SK-MEL-5 (cell line): ENCODE measurements around the gene STAT6. TPM values are rescaled to one million over a fixed set of nuclear protein-coding genes. Genes with fewer than 3 reads are reported as not detected.
A peak's percentile ranks its signal among the peaks of the same experiment; 100 is the strongest.
"Not testable (repeated sequence)": the region's sequence is repeated elsewhere in the genome, so short reads cannot be mapped to it uniquely, and the experiment has no call there.

Source experiments
- DNase-seq: peaks from one replicate; pipeline ENCODE4 v3.0.0-alpha.2; 2016; ENCODE audit warnings: low read depth, low spot score
- in situ Hi-C: cut with HindIII; loops from 2 replicates; pipeline ENCODE4 v1.10.0; 2016; ENCODE audit warnings: low sequenced_read_pairs, high pct_unique_total_duplicates, low pct_unique_long_range_greater_than_20kb
- total RNA-seq: library from RNA; depleted of rRNA; stranded (reverse); fragments of >200 nt; shearing (Covaris generic); gene quantifications from 2 replicates; pipeline ENCODE4 v1.2.3, GENCODE V29; 2014

STAT6 gene
- total RNA-seq, 1 experiment from 2014 or later = 39.6 TPM

DNA sequence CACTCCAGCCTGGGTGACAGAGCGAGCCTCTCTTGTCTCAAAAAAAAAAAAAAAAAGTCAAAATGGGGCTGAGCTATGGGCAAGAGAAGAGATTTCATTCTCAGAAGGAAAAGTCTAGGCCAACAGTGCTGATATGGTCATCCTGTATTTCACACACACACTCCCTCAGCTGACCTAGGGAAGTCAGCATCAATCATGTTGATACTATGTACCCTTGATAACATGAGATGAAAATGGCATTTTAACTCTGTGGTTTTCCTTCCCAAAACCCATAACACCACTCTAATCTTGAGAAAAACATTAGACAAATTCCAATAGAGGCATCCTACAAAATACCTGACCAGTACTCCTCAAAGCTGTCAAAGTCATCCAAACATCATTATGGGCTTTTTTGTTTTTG lies 30.3 kb downstream of the STAT6 start:
- in situ Hi-C loops = no loop called here
- no peak for DNase-seq

DNA sequence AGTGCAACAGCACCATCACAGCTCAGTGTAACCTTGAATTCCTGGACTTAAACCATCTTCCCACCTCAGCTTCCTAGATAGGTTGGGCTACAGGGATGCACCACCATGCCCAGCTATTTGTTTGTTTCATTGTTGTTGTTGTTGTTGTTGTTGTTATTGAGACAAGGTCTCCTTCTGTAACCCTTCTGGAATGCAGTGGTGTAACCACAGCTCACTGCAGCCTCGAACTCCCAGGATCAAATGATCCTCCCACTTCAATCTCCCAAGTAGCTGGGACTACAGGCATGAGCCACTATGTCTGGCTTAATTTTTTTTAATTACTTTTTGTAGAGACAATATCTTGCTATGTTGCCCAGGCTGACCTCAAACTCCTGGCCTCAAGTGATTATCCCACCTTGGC lies 31.3 kb downstream of the STAT6 start:
- in situ Hi-C loops = no loop called here

DNA sequence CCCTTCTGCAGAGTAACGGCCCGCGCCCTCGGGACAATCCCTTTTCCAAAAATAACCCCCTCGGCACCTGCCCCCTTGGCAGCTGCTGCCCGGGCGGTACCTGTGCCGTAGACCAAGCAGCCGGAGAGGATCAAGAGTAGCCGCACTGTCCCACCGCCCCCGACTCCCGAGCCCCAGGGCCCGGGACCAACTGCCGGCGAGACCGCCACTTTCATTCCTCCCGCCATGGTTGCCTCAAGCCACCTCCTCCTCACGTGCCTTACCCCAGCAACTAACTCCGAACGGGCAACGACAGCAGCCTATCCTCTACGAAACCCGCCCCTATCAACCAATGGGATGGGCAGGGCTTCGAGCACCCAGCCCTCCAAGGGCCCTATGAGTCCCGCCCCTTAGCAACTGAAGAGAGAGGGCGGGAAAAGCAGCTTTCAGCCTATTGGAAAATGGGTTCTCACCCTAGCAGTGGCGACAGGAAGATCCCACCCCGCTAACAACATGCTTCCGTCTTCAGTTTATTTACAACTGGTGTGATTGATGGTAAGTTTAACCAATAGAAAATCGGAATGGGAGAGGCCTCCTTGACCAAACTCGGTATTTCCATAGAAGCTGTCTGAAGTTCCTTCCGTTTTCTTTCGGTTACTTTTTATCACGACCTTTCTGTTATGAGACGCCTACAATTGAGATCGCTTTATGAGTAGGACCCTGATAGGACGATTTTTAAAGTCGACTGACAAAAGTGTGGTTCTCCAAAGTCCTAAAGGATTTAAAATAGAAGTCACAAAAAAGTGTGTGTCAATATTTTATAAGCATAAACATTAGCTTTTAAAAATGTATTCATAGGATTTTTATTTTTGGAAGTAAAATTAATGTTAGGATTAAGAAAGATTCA lies 32.4 kb downstream of the STAT6 start, which contains the start of gene NEMP1:
NEMP1 (minus strand) TSS at position 273 of the 886 bp plus-strand sequence; CDS start at position 227, 46 bp downstream.
- in situ Hi-C loops = no loop called here
- DNase-seq = peak; percentile 100

More for the DNA sequence above, 31.3 kb downstream of the STAT6 start:
- no peak for DNase-seq

DNA sequence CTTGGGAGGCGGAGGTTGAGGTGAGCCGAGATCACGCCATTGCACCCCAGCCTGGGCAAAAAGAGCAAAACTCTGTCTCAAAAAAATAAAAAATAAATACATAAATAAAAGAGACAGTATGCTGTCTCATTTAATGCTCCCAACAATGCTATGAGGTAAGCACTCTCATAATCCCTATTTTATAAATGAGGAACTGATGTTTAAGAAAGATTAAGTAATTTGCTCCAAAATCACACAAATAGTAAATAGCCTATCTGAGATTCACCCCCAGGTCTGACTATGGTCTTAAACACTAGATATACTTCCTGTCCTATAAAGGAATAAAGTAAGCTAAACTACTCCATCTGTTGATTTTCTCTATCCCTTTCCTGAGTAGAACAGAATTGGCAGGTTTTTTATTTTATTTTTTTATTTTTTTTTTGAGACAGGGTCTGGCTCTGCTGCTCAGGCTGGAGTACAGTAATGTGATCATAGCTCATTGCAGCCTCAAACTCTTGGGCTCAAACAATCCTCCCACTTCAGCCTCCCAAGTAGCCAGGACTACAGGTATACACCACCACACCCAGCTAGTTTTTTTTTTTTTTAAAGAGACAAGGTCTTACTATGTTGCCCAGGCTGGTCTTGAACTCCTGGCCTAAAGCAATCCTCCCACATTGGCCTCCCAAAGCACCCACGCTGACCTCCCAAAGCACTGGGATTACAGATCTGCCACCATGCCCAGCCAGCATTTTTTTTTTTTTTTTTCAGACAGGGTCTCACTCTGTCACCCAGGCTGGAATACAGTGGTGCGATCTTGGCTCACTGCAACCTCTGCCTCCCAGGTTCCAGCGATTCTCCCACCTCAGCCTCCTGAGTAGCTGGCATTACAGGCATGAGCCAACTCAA lies 37.4 kb downstream of the STAT6 start:
- in situ Hi-C loops, DNase-seq: not testable (repeated sequence)

DNA sequence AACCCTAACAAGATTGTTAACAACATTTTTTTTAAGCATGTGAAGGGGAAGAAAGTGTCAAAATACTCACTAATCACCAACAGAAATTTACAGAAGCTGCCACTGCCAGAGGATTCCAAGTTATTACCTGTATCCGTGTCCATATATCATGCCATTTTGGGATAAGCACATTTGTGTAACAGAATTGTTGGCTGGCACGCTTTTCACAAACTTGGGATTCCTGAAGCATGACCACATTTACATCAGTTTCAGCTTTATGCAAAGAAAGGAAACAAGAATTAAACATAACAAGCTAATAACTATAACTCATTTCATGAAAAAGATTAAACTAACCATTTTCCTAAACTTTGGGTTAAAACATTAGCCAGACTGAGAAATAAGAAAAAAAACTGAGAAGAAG lies 38.5 kb downstream of the STAT6 start:
- no peak for DNase-seq
- in situ Hi-C loops = no loop called here

DNA sequence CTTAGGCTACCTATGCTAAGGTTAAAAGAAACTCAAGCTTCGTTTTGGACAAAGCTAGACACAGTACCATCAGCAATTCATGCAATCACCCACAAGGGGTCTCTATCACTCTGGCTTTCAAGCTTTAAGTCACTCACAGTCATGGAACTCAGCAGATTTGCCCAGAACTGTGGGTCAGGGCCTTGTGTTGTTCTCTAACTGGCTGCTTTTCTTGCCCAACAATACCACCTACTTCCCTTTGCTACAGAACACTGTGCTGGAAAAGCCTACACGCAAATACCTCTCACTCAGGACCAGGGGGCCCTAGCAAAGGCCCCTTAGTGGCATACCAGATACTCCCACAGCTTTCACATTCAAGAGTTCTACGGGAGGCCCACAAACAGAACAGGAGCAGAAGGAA lies 41.6 kb downstream of the STAT6 start:
- in situ Hi-C loops = no loop called here
- peak; percentile 90 for DNase-seq

DNA sequence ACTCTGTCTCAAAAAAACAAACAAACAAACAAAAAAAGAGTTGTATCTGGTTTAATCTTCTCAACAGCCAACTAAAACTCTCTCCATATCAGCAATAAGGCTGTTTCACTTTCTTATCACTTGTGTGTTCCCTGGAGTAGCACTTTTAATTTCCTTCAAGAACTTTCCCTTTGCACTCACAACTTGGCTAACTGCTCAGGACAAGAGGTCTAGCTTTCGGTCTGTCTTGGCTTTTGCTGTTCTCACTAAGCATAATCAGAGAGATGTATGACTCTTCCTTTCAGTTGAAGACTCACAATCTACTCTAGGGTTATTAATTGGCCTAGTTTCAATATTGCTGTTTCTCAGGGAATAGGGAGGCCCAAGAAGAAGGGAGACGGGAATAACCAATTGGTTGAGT lies 44.9 kb downstream of the STAT6 start:
- no peak for DNase-seq
- in situ Hi-C loops = no loop called here

DNA sequence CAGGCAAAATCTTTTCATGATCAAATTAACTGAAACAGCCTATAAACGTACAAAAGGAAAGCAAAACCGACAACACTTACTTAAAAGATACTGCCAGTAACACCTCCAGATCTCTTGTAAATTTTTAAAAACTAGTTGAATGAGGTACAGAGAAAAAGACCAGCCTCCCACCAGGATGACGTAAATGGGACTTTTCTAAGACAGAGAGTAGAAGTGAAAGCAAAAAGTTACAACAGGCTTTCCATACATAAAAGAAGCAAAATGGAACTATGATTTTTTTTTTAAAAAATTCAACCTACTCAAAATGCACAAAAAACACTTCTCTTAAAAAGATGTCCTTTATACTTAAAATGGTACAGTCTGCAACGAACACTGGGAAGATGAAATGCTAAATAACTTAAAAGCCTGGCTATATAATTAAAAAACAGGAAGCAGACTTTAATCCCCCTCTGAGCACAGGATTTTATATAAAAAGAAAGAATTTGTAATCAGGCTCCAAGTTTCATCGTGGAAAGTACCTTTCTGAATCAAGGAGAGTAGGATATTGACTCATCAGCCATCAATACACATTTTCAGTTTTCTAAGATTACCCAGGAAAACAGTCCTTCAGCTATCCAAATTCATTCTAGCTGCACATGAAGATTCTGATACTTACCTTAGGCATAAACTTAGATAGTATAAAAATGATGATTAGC lies 47.0 kb downstream of the STAT6 start:
- DNase-seq = no peak
- in situ Hi-C loops = no loop called here

DNA sequence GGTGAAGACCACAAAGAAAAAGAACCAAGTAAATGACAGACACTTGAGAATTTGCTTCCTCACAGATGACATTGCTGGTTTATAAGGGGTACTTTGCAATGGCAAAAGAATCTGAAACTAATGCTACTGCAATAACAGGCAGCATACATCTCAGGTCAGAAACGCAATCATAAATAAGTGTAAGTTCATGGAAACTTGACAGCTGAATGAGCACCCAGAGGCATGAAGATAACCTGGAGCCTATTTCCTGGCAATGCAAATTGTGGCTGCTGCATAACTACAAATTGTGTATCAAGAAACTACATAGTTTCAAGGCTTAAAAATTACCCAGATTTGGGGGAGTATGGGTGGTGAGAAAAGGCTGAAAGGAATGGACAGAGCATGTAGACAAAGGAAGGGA lies 52.7 kb downstream of the STAT6 start:
- in situ Hi-C loops = no loop called here
- DNase-seq = no peak

DNA sequence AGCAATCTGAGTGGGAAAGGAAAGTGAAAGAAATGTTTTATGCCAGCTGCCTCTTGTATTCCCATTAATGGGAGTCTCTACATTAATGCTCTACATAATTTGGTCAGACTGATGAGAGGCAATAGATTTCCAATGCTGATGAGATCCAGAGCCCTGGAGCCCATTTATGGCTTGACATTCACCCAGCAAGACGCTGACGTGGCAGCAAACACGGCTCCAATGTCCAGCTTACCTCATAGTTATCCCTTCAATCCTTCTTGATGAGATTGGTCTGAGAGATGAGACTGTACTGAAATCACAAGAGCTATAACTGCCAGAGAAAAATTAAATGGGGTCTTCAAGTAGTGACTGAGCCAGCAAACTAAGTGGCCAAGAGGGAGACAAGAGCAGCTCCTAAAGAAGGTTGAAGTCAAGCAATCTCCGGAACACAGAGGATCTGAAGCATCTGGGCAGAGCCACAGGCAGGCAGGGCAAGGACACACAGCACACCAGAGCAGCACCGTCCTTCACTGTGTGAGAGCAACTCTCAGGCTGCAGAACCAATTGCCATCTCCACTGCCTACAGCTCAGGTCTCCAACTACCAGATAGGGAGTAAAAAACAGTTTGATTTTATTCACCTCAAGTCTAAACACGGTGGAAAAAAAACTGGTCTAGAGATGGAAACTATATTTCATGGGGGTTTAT lies 54.0 kb downstream of the STAT6 start:
- no peak for DNase-seq
- in situ Hi-C loops = no loop called here

DNA sequence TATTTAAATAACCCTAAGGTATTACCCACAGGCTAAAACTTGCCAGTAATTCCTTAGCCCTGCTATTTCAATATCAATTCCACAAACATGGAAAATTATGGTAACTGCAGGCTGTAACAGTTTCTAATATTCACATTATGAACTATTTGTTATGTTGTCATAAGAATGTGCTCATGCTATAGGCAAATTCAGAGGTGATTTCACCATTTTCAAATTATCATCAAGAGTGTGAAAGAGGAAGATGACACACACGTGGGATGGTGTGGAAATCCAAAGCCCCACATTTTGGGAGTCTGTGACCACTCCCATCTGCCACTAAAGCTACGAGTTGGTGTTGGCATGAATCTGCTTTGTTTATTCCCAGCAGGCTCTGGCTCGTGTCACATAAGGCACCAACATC lies 55.3 kb downstream of the STAT6 start:
- DNase-seq = no peak
- in situ Hi-C loops = no loop called here

DNA sequence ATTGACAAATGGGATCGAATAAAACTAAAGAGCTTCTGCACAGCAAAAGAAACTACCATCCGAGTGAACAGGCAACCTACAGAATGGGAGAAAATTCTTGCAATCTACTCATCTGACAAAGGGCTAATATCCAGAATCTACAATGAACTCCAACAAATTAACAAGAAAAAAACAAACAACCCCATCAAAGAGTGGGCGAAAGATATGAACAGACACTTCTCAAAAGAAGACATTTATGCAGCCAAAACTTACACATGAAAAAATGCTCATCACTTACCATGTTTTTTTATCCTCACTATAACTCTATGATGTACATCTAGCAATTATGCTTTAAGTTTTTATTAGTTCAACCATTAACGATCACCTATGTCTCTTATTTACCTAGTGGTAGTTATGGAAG lies 57.3 kb downstream of the STAT6 start:
- in situ Hi-C loops, DNase-seq: not testable (repeated sequence)

DNA sequence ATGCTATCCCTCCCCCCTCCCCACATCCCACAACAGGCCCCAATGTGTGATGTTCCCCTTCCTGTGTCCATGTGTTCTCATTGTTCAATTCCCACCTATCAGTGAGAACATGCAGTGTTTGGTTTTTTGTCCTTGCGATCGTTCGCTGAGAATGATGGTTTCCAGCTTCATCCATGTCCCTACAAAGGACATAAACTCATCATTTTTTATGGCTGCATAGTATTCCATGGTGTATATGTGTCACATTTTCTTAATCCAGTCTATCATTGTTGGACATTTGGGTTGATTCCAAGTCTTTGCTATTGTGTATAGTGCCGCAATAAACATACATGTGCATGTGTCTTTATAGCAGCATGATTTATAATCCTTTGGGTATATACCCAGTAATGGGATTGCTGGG lies 58.0 kb downstream of the STAT6 start:
- DNase-seq, in situ Hi-C loops: not testable (repeated sequence)

DNA sequence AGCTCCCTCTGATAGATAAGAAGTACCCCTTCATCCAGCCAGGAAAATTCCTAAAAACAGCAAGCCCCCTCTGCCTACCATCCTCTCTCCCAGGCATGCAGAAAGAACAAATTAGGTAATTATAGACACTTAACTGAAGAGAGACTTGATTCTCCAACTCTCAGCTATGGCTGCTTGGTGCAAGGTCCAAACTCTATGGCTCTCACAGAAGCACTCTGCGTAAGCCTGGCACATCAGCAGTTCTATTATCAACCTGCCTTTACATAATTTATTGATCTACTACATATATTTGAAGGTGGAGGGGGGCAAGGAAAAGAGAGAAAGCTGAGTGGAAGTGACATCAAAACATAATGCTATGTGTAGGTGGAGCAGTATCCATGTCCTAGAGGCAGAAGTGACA lies 60.2 kb downstream of the STAT6 start:
- in situ Hi-C loops = no loop called here
- DNase-seq = no peak

DNA sequence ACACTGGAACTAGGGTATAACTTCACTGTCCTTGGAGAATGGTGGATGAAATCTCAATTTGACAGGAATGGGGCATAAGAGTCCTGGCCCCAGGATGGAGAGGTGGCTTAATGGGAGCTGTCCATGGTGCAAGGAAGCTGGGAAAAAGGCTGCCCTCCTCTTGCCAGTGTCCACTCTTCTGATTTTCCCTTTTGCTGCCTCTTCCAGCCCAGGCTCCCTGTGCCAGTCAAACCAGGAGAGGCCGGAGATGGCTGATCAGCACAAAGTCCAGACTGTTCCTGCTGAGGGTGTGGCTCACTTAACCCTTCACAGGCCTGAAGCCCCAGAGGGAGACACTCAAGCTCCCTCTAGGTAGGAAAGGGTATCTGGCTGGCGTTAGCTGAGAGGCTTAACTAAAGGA lies 61.3 kb downstream of the STAT6 start, which contains the start of gene MYO1A:
MYO1A (minus strand) TSS at position 240 of the 400 bp plus-strand sequence. CDS start 1,806 bp downstream, outside the sequence.
- DNase-seq = peak; percentile 6
- in situ Hi-C loops = no loop called here

DNA sequence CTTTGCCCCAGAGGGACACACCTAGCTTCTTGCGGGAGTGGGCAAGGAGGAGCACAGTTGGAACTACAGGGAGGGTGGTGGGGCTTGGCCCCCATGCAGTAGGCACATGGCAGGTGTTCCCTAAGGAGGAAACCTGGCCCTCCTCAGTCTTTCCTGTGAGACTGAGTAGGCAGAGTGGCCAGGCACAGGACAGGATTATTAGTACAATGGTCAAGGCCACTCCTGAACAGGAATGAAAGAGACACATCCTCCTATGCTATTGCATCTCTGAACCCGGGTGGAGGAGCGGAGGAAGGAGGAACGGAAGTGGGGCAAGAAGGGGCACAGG lies 62.1 kb downstream of the STAT6 start:
- DNase-seq = no peak
- in situ Hi-C loops = no loop called here

DNA sequence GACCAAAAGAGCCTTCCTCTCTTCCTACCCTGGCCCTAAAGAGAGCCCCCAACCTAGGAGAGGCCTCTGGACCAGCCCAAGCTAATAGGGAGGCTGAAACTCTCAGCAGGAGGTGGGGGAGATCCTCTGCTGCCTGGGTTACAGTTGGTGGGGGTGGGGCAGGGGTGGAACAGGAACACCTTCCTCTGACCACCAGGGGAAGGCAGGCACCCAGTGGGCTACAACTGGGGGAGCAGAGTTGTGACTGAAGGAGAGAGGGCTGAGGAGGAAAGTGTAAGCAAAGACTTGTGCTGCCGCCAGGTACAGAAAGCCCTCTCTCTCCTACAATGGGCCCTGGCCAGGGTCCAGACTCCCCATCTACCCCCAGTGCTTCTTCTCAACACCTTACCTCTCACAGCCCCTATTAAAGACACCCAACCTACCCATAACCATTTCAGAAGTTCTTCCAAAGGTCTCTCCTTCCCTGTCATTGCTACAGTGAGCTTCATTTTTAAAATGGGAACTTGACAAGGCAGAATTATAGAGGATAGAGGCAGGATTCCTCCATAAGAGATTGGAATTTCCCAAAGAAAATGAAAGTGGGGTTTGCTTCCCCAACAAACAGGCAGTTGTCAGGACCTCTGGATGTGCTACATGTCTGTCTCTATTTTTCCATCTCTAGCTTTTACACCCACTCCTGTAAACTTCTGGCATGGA lies 62.6 kb downstream of the STAT6 start:
- in situ Hi-C loops = no loop called here
- DNase-seq = no peak
